Endothelial cell of umbilical vein (primary cell): ENCODE results near the gene ERVW-1. TPM values are rescaled to one million over a fixed set of nuclear protein-coding genes. Genes with fewer than 3 reads are reported as not detected.
"Not testable (repeated sequence)": the region's sequence is repeated elsewhere in the genome, so short reads cannot be mapped to it uniquely, and the experiment has no call there.

Source experiments
- BruUV-seq: library from RNA; stranded (reverse); fragments of 400-500 nt; replicated peaks from 2 replicates; lab custom pipeline; 2021; lab: Mats Ljungman, UMichigan
- CTCF ChIA-PET: fragments of 300-600, 350-600 bp; sonication (Branson Sonifier 250); formaldehyde crosslinking; loops from one replicate; lab custom pipeline; 2021; ENCODE audit warnings: antibody characterized with exemption, inconsistent platforms; lab: Charles Lee
- POLR2A ChIA-PET: fragments of 300-600, 350-600 bp; sonication (Branson Sonifier 250); formaldehyde crosslinking; loops from one replicate; lab custom pipeline; 2021; ENCODE audit warnings: antibody characterized with exemption, inconsistent platforms; lab: Charles Lee
- DNase-seq: peaks from one replicate; pipeline ENCODE4 v3.0.0-alpha.2; 2011; ENCODE audit warnings: low read depth, low spot score
- FAIRE-seq: peaks from 2 replicates; lab custom pipeline; 2011; peaks lifted over from hg19 to GRCh38; lab: Jason Lieb, UNC
- H2AFZ ChIP-seq: 2 replicates; pipeline ENCODE4 v1.6.0; 2012; ENCODE audit warnings: low read depth, low read length, control low read depth, inconsistent platforms
- H3K27ac ChIP-seq: 2 replicates; pipeline ENCODE4 v1.5.1; 2011; ENCODE audit warnings: low read depth, mild to moderate bottlenecking, control low read depth, low read length, moderate library complexity; ENCODE audit not compliant: insufficient read depth
- H3K27me3 ChIP-seq, 2 experiments: 2 replicates each; pipeline versions ENCODE4 v1.6.0 to v1.6.1; 2011; ENCODE audit warnings: low read length in 2 of 2, mixed read lengths in 1 of 2; ENCODE audit not compliant: control insufficient read depth in 2 of 2, insufficient read depth in 2 of 2
- H3K36me3 ChIP-seq, 2 experiments: 2 replicates in 1 of 2; 3 replicates in 1 of 2; pipeline ENCODE4 v1.5.1; 2011; ENCODE audit warnings: low read length in 2 of 2, mild to moderate bottlenecking in 1 of 2, moderate library complexity in 1 of 2; ENCODE audit not compliant: control insufficient read depth in 2 of 2, insufficient read depth in 2 of 2; ENCODE audit errors: extremely low read depth in 1 of 2
- H3K4me1 ChIP-seq: 3 replicates; pipeline ENCODE4 v1.5.1; 2011; ENCODE audit warnings: mild to moderate bottlenecking, low read length; ENCODE audit not compliant: control insufficient read depth, insufficient read depth; ENCODE audit errors: extremely low read depth
- H3K4me2 ChIP-seq: 2 replicates; pipeline ENCODE4 v1.6.1; 2011; ENCODE audit warnings: low read length, control low read depth, mixed read lengths; ENCODE audit not compliant: insufficient read depth
- H3K4me3 ChIP-seq, 3 experiments: fragments of 200-600 bp in 1 of 3; sonication (generic), shearing (Covaris generic) in 1 of 3; replicated peaks in 1 of 3; 2 replicates each; pipeline ENCODE4 v1.5.1; 2011 to 2016; ENCODE audit warnings: control low read depth in 3 of 3, low read length in 3 of 3, mild to moderate bottlenecking in 2 of 3, inconsistent platforms in 1 of 3, low read depth in 1 of 3, moderate library complexity in 1 of 3; ENCODE audit not compliant: insufficient read depth in 1 of 3
- H3K79me2 ChIP-seq: 2 replicates; pipeline ENCODE4 v1.6.0; 2012; ENCODE audit warnings: low read length, inconsistent platforms; ENCODE audit not compliant: control insufficient read depth, insufficient read depth
- H3K9ac ChIP-seq: replicated peaks from 2 replicates; pipeline ENCODE3; 2011; ENCODE audit warnings: low read length, control low read depth; ENCODE audit not compliant: insufficient read depth; ENCODE audit errors: extremely low read depth
- H3K9me1 ChIP-seq: replicated peaks from 3 replicates; pipeline ENCODE4 v1.6.0; 2011; ENCODE audit warnings: mild to moderate bottlenecking, low read length; ENCODE audit not compliant: control insufficient read depth, insufficient read depth; ENCODE audit errors: extremely low read depth
- H3K9me3 ChIP-seq: replicated peaks from 2 replicates; pipeline ENCODE4 v1.5.1; 2012; ENCODE audit warnings: low read length, inconsistent platforms; ENCODE audit not compliant: control insufficient read depth, insufficient read depth
- H4K20me1 ChIP-seq: replicated peaks from 2 replicates; pipeline ENCODE3; 2011; ENCODE audit warnings: mild to moderate bottlenecking, low read length; ENCODE audit not compliant: control insufficient read depth, insufficient read depth; ENCODE audit errors: extremely low read depth
- EZH2 ChIP-seq: IDR thresholded peaks from 2 replicates; pipeline ENCODE4 v1.6.1; 2012; ENCODE audit warnings: borderline replicate concordance, low read depth, mild to moderate bottlenecking, moderate library complexity, low read length, inconsistent platforms; ENCODE audit not compliant: severe bottlenecking
- FOS ChIP-seq: IDR thresholded peaks from 2 replicates; pipeline ENCODE4 v1.6.1; 2011; ENCODE audit warnings: mild to moderate bottlenecking, low read length, moderate library complexity, borderline replicate concordance; ENCODE audit not compliant: insufficient read depth
- GATA2 ChIP-seq: IDR thresholded peaks from 2 replicates; pipeline ENCODE4 v1.7.0; 2011; ENCODE audit warnings: low read depth, mild to moderate bottlenecking, moderate library complexity, mixed read lengths, low read length; ENCODE audit not compliant: insufficient read length, insufficient read depth
- JUN ChIP-seq: IDR thresholded peaks from 2 replicates; pipeline ENCODE4 v1.6.1; 2011; ENCODE audit warnings: borderline replicate concordance, low read depth; ENCODE audit not compliant: insufficient read length, insufficient read depth
- MAX ChIP-seq: IDR thresholded peaks from 2 replicates; pipeline ENCODE4 v1.6.1; 2011; ENCODE audit not compliant: insufficient read depth, insufficient read length
- MYC ChIP-seq: IDR thresholded peaks from one replicate; pipeline ENCODE4 v1.6.1; 2011; ENCODE audit warnings: mild to moderate bottlenecking, low read depth, low read length
- POLR2A ChIP-seq: IDR thresholded peaks from 2 replicates; pipeline ENCODE4 v1.6.1; 2012; ENCODE audit warnings: low read depth, mild to moderate bottlenecking, control low read depth, low read length
- POLR2AphosphoS5 ChIP-seq: IDR thresholded peaks from 2 replicates; pipeline ENCODE4 v1.6.1; 2012; ENCODE audit warnings: low read depth, mild to moderate bottlenecking, control low read depth, low read length, moderate library complexity; ENCODE audit not compliant: insufficient read depth
- dilution Hi-C: fragments of 300-500 bp; cut with MboI; formaldehyde crosslinking; loops from one replicate; pipeline ENCODE4 v1.15.0; 2019; ENCODE audit warnings: low sequenced_read_pairs; ENCODE audit not compliant: extremely low pct_ligation_motif_present
- intact Hi-C: fragments of 100-400 bp; cut with micrococcal nuclease; formaldehyde crosslinking; loops from one replicate; pipeline ENCODE4 v1.10.0; 2022
- polyA plus RNA-seq, 4 experiments: library from polyadenylated mRNA; depleted of rRNA in 3 of 4; stranded (reverse) in 3 of 4; unstranded in 1 of 4; fragments of >200 nt; gene quantifications; 2 replicates each; pipeline versions ENCODE4 v1.2.1 to v1.2.3, GENCODE V29; 2011 to 2012; ENCODE audit warnings: missing spikeins in 1 of 4
- total RNA-seq: library from RNA; stranded (reverse); gene quantifications from 2 replicates; pipeline ENCODE4 v1.2.3, GENCODE V29; 2021
- TF ChIP-seq, protein P1 (sequence below), 2 donors: IDR thresholded peaks; 1 replicate in 1 of 2; 2 replicates in 1 of 2; pipeline ENCODE4 v1.5.1; 2011; ENCODE audit warnings: low read length in 2 of 2, mild to moderate bottlenecking in 2 of 2, moderate library complexity in 2 of 2, control low read depth in 1 of 2, inconsistent platforms in 1 of 2, low read depth in 1 of 2; ENCODE audit not compliant: insufficient read depth in 1 of 2; ENCODE audit errors: extremely low read depth in 1 of 2

Gene ERVW-1
- total and polyA plus RNA-seq, 2 donors (not counting 3 experiments of a cell fraction or from before 2014, with no cell fraction given): not detected

GRCh38 chr7:92478095-92478494 is 349 bp upstream of the ERVW-1 start:
- no peak for DNase-seq
- dilution Hi-C loops: no loop called here
- no peaks in the 10 kb centered on the region for H3K79me2 ChIP-seq
- H3K9me3 ChIP-seq: no peaks in the 10 kb centered on the region
- no peak overlapping the region for H3K4me2 ChIP-seq
- ChIA-PET POLR2A (no interaction called here), CTCF (interaction anchor here (1.1 kb wide), 1 partner anchor 17 kb away, joined by 4 read pairs; no protein-coding TSS in a partner anchor)
- intact Hi-C loops: no loop called here
- H3K4me3 ChIP-seq: no peak overlapping the region
- H3K27me3 ChIP-seq: no peaks in the 10 kb centered on the region
- H2AFZ ChIP-seq: no peak overlapping the region
- no peaks in the 10 kb centered on the region for H3K36me3 ChIP-seq
- no TSS peak for BruUV-seq
- TF ChIP-seq, protein P1, sequence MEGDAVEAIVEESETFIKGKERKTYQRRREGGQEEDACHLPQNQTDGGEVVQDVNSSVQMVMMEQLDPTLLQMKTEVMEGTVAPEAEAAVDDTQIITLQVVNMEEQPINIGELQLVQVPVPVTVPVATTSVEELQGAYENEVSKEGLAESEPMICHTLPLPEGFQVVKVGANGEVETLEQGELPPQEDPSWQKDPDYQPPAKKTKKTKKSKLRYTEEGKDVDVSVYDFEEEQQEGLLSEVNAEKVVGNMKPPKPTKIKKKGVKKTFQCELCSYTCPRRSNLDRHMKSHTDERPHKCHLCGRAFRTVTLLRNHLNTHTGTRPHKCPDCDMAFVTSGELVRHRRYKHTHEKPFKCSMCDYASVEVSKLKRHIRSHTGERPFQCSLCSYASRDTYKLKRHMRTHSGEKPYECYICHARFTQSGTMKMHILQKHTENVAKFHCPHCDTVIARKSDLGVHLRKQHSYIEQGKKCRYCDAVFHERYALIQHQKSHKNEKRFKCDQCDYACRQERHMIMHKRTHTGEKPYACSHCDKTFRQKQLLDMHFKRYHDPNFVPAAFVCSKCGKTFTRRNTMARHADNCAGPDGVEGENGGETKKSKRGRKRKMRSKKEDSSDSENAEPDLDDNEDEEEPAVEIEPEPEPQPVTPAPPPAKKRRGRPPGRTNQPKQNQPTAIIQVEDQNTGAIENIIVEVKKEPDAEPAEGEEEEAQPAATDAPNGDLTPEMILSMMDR (IDR thresholded peaks at IDR 0.05; ENCODE audit: extremely low read depth in 1 of 2, insufficient read depth in 1 of 2, low read depth in 1 of 2, low read length in 2 of 2): no peak
- TF ChIP-seq JUN (no peak), MYC (no peak), POLR2A (no peak), MAX (no peak), POLR2AphosphoS5 (no peak), EZH2 (no peak), GATA2 (no peak), FOS (no peak)
- FAIRE-seq: no peak
- no peaks in the 10 kb centered on the region for H4K20me1 ChIP-seq
- no peak overlapping the region for H3K9ac ChIP-seq
- H3K4me1 ChIP-seq: no peaks in the 10 kb centered on the region
- H3K9me1 ChIP-seq: no peaks in the 10 kb centered on the region
- no peak overlapping the region for H3K27ac ChIP-seq

DNA sequence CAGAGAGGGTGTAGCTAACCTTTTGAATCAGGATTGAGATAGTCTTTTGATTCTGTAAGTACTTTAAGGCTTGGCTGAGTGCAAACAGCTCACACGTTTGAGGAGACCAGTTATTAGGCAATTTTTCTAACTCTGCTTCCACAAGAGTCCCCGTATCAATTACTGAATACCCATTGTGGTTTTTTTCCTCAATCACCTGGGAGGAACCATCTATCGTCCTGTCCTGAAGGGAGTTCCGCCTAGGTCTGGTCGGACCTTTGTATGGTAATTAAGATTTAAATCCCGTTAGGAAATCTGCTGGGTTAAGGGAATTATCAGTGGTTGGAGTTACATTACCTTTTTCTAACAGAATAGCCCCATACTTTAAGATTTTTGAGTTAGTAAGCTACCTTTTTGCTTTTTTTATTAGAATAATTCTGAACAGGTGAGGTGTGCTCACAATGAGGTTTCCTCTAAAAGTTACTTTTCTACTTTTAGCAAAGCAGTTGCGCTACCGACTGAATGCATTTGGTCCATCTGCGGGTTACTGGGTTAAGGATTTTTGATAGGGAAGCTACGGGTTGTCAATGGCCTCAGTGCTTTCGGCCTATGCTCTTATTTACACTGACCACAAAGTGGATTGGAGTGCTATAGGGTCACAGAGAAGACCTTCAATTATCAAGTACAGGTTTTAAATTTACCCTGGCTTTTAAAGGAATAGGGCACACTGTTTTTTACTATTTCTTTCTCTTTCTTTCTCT is 1.7 kb downstream of the ERVW-1 start:
- H3K4me3 ChIP-seq, H3K79me2 ChIP-seq, H3K27ac ChIP-seq, H3K9me3 ChIP-seq, POLR2A ChIA-PET, intact Hi-C loops, H3K9ac ChIP-seq, H4K20me1 ChIP-seq, CTCF ChIA-PET, H3K4me2 ChIP-seq, H3K27me3 ChIP-seq, dilution Hi-C loops, H2AFZ ChIP-seq, H3K36me3 ChIP-seq, BruUV-seq, H3K4me1 ChIP-seq, FAIRE-seq, DNase-seq, H3K9me1 ChIP-seq: not testable (repeated sequence)
